Measurements from ENCODE around the gene TMEM150B.
A peak's percentile ranks its signal among the peaks of the same experiment; 100 is the strongest.

DNA sequence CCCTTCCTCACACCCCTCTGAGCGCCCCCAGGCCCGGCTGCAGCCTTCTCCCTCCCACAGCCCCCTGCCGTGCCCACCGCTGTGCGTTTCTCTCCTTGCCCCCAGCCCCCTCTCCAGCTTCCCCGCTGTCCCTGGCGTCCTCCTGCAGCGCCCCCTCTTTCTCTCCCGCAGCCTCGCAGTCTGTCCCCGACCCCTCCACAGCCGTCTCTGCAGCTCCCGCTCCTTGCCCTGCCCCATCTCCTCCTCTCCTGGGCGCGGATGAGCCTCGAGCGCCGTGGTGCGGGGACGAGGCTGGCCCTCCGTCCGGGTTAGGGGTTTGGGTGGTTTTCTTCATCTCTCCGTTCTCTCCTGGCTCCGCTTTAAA, 15.6 kb upstream of the TMEM150B start:
- TF ChIP-seq CTCF (conservative IDR thresholded peaks at IDR 0.05; ENCODE audit: low read depth, low read length) (peak; percentile 44), EZH2phosphoT487 (IDR thresholded peaks at IDR 0.05; ENCODE audit: borderline replicate concordance, low read length) (no peak)

Data from PC-3 (cell line).